Mammary epithelial cell (primary cell): ENCODE data around the gene UBE2K.
"Not testable (repeated sequence)": the region's sequence is repeated elsewhere in the genome, so short reads cannot be mapped to it uniquely, and the experiment has no call there.

ENCODE experiments used
- EZH2 ChIP-seq: IDR thresholded peaks from 2 replicates; pipeline ENCODE4 v1.6.1; 2012; ENCODE audit warnings: low read length, inconsistent platforms, borderline replicate concordance
- TF ChIP-seq, protein P1 (sequence below), 2 donors: IDR thresholded peaks in 1 of 2; conservative IDR thresholded peaks in 1 of 2; 2 replicates each; pipeline ENCODE4 v1.5.1; 2011 to 2012; ENCODE audit warnings: inconsistent platforms in 2 of 2, low read length in 2 of 2, mild to moderate bottlenecking in 2 of 2, control low read depth in 1 of 2, low read depth in 1 of 2; ENCODE audit not compliant: insufficient read depth in 1 of 2; ENCODE audit errors: extremely low read depth in 1 of 2

DNA sequence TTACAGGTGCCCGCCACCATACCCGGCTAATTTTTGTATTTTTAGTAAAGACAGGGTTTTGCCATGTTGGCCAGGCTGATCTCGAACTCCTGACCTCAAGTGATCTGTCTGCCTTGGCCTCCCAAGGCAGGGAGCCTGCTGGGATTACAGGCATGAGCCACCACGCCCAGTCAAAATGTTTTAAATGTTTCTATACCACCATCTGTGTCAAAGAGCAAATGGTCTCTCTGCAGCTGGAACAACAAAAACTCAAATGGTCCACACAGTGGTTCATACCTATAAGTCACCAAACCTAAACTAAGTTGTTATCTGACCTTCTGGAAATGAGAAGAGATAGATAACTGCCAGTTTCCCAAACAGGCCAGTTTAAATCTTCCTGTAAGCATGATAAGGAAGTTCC is 46.4 kb upstream of the UBE2K start:
- TF ChIP-seq EZH2: not testable (repeated sequence)
- TF ChIP-seq, protein P1, sequence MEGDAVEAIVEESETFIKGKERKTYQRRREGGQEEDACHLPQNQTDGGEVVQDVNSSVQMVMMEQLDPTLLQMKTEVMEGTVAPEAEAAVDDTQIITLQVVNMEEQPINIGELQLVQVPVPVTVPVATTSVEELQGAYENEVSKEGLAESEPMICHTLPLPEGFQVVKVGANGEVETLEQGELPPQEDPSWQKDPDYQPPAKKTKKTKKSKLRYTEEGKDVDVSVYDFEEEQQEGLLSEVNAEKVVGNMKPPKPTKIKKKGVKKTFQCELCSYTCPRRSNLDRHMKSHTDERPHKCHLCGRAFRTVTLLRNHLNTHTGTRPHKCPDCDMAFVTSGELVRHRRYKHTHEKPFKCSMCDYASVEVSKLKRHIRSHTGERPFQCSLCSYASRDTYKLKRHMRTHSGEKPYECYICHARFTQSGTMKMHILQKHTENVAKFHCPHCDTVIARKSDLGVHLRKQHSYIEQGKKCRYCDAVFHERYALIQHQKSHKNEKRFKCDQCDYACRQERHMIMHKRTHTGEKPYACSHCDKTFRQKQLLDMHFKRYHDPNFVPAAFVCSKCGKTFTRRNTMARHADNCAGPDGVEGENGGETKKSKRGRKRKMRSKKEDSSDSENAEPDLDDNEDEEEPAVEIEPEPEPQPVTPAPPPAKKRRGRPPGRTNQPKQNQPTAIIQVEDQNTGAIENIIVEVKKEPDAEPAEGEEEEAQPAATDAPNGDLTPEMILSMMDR (conservative IDR thresholded peaks at IDR 0.05 in 1 of 2, IDR thresholded peaks at IDR 0.05 in 1 of 2; ENCODE audit: extremely low read depth in 1 of 2, insufficient read depth in 1 of 2, low read depth in 1 of 2, low read length in 2 of 2): not testable (repeated sequence)
